Neural progenitor cell (in vitro differentiated cells): Measurements from ENCODE around the gene MYL11.

Experiments used
- CTCF ChIP-seq: fragments of 200-600 bp; sonication (generic); IDR thresholded peaks from 2 replicates; pipeline ENCODE4 v1.5.1; 2017; ENCODE audit warnings: antibody characterized with exemption, mild to moderate bottlenecking
- EZH2phosphoT487 ChIP-seq: fragments of 200-600 bp; sonication (generic); IDR thresholded peaks from 2 replicates; pipeline ENCODE4 v1.6.1; 2017; ENCODE audit warnings: antibody characterized with exemption

DNA sequence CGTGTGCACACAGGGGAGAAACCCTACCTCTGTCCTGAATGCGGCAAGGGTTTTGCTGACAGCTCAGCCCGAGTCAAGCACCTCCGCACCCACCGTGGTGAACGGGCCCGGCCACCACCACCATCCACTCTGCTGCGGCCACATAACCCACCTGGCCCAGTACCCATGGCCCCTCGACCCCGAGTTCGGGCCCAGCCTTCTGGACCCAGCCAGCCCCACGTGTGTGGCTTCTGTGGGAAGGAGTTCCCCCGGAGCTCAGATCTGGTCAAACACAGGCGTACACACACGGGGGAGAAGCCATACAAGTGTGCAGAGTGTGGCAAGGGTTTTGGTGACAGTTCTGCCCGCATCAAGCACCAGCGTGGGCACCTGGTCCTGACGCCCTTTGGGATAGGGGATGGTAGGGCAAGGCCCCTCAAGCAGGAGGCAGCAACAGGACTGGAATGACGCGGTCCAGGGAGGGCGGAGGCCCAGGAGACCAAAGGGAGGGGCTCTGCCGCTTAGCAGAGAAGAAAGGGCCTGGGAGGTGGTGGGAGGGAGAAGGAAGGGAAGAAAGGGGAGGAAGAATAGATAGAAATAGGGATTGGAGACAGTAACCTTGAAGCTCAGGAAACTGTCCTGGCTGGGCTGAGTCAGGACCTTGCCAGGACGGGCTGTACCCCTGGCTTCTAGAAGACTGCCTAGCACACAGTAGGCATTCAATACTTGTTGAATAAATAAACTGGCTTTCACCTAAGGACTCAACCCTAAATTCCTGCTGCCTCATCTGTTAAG, 24.2 kb downstream of the MYL11 start:
- TF ChIP-seq CTCF (no peak), EZH2phosphoT487 (no peak)
